22Rv1 (cell line): ENCODE measurements around the gene SLC26A9.

Experiments used
- ZFX ChIP-seq: fragments of 450-650 bp; IDR thresholded peaks from 2 replicates; pipeline ENCODE4 v1.6.1; 2017; ENCODE audit warnings: antibody characterized with exemption, borderline replicate concordance
- TF ChIP-seq, protein P1 (sequence below): fragments of 450-650 bp; IDR thresholded peaks from 2 replicates; pipeline ENCODE4 v1.5.1; 2017; ENCODE audit warnings: mild to moderate bottlenecking

DNA sequence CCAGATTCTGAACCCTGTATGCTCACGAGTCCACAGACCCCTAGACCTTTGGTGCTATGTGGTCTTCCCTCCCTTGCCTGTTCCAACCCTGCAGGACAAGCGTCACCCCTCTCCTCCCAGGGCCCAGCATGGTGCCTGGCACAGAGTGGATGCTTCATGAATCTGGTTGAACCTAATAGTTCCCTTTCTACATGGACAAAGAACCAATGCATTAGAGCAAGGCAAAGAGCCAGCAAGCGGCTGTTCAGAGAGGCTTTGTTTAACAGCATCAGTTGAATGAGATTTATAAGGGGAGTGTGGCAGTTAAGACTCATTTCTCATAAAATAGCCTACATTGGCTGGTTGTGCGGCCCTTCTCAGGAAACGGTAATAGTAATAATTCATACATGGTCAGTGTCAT, 14.9 kb downstream of the SLC26A9 start:
- TF ChIP-seq ZFX: no peak
- TF ChIP-seq, protein P1, sequence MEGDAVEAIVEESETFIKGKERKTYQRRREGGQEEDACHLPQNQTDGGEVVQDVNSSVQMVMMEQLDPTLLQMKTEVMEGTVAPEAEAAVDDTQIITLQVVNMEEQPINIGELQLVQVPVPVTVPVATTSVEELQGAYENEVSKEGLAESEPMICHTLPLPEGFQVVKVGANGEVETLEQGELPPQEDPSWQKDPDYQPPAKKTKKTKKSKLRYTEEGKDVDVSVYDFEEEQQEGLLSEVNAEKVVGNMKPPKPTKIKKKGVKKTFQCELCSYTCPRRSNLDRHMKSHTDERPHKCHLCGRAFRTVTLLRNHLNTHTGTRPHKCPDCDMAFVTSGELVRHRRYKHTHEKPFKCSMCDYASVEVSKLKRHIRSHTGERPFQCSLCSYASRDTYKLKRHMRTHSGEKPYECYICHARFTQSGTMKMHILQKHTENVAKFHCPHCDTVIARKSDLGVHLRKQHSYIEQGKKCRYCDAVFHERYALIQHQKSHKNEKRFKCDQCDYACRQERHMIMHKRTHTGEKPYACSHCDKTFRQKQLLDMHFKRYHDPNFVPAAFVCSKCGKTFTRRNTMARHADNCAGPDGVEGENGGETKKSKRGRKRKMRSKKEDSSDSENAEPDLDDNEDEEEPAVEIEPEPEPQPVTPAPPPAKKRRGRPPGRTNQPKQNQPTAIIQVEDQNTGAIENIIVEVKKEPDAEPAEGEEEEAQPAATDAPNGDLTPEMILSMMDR: no peak
